HEK293T (cell line): Measurements from ENCODE around the gene C16orf74.

ENCODE experiments used
- CTCF ChIA-PET: fragments of 350-600 bp; formaldehyde crosslinking; extraction: SDS; loops from one replicate; lab custom pipeline; 2021; ENCODE audit warnings: antibody characterized with exemption, inconsistent platforms; lab: Yijun Ruan, JAX
- POLR2A ChIA-PET: fragments of 350-600 bp; formaldehyde crosslinking; extraction: SDS; loops from one replicate; lab custom pipeline; 2020; ENCODE audit warnings: antibody characterized with exemption, inconsistent platforms; lab: Yijun Ruan, JAX
- DNase-seq: peaks from one replicate; pipeline ENCODE4 v3.0.0; 2012; ENCODE audit warnings: mixed read lengths; ENCODE audit errors: extremely low spot score
- ARNT ChIP-seq: fragments of 450-650 bp; IDR thresholded peaks from 2 replicates; pipeline ENCODE4 v1.6.1; 2017; ENCODE audit warnings: mild to moderate bottlenecking
- BHLHE40 ChIP-seq: fragments of 450-650 bp; IDR thresholded peaks from 2 replicates; pipeline ENCODE4 v1.6.1; 2016; ENCODE audit warnings: mild to moderate bottlenecking, moderate library complexity, borderline replicate concordance
- CTBP1 ChIP-seq: fragments of 450-650 bp; IDR thresholded peaks from 2 replicates; pipeline ENCODE4 v1.6.1; 2016; ENCODE audit warnings: borderline replicate concordance
- ELF4 ChIP-seq: fragments of 450-650 bp; IDR thresholded peaks from 2 replicates; pipeline ENCODE4 v1.6.1; 2017; ENCODE audit warnings: antibody characterized with exemption
- FOXA1 ChIP-seq: fragments of 450-650 bp; IDR thresholded peaks from 2 replicates; pipeline ENCODE4 v1.6.1; 2016; ENCODE audit warnings: mild to moderate bottlenecking
- FOXK2 ChIP-seq: fragments of 450-650 bp; IDR thresholded peaks from 2 replicates; pipeline ENCODE4 v1.6.1; 2016; ENCODE audit warnings: mild to moderate bottlenecking
- FOXM1 ChIP-seq: fragments of 450-650 bp; IDR thresholded peaks from 2 replicates; pipeline ENCODE4 v1.6.1; 2017; ENCODE audit warnings: mild to moderate bottlenecking, borderline replicate concordance
- HDGF ChIP-seq: fragments of 450-650 bp; IDR thresholded peaks from 2 replicates; pipeline ENCODE4 v1.6.1; 2017; ENCODE audit warnings: antibody characterized with exemption, borderline replicate concordance
- L3MBTL2 ChIP-seq: fragments of 450-650 bp; conservative IDR thresholded peaks from 2 replicates; pipeline ENCODE4 v1.6.1; 2016; ENCODE audit warnings: mild to moderate bottlenecking
- LEF1 ChIP-seq: fragments of 450-650 bp; IDR thresholded peaks from 2 replicates; pipeline ENCODE4 v1.6.1; 2017; ENCODE audit warnings: mild to moderate bottlenecking, borderline replicate concordance
- NFRKB ChIP-seq: fragments of 450-650 bp; IDR thresholded peaks from 2 replicates; pipeline ENCODE4 v1.6.1; 2016; ENCODE audit warnings: mild to moderate bottlenecking, moderate library complexity
- PKNOX1 ChIP-seq: fragments of 450-650 bp; IDR thresholded peaks from 2 replicates; pipeline ENCODE4 v1.6.1; 2016
- SP1 ChIP-seq: fragments of 450-650 bp; IDR thresholded peaks from 2 replicates; pipeline ENCODE4 v1.6.1; 2017
- SUZ12 ChIP-seq: fragments of 450-650 bp; IDR thresholded peaks from 2 replicates; pipeline ENCODE4 v1.6.1; 2016; ENCODE audit warnings: mild to moderate bottlenecking
- TARDBP ChIP-seq: fragments of 450-650 bp; IDR thresholded peaks from 2 replicates; pipeline ENCODE4 v1.6.1; 2016
- ZNF384 ChIP-seq: fragments of 450-650 bp; IDR thresholded peaks from 2 replicates; pipeline ENCODE4 v1.6.1; 2016

C16orf74 gene

DNA sequence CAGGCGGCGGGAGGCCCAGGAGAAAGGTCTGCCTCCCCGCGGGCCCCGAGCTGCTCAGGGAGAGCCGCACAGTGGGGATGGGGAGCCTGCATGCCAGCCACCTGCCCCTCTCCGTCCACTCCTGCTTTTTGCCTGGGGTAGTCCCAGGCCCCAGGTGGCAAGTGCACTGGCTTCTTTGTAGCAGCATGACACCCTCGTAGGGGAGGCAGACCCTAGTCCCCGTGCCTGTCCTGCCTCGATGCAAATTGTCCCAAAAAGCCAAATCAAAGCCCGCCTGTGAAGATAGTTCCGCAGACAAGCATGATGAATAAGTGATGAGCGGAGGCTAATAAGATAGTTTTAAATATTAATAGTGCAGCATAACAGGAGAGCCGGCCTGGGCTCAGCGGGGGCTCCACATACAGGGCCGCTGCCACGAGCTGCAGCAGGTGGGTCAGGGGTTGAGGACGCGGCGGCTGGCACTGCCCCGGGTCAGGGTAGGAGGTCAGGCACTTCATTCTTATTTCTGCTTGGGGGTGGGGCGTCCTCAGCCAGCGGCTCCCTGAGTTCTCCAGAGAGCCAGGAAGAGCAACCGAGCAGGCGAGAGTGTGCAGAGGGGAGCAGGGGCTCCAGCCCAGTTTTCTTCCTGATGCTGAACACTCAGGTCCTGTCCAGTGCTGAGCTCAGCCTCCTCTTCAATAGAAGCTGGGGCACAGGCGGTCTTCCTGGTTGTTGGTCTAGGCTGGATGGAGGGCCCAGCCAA is 89.0 kb downstream of the C16orf74 start:
- no peak for TF ChIP-seq HDGF
- no peak for TF ChIP-seq SUZ12
- TF ChIP-seq L3MBTL2, result no peak
- no peak for TF ChIP-seq FOXA1
- TF ChIP-seq ZNF384, result no peak
- DNase-seq, result no peak
- ChIA-PET CTCF (no interaction called here), POLR2A (no interaction called here)

DNA sequence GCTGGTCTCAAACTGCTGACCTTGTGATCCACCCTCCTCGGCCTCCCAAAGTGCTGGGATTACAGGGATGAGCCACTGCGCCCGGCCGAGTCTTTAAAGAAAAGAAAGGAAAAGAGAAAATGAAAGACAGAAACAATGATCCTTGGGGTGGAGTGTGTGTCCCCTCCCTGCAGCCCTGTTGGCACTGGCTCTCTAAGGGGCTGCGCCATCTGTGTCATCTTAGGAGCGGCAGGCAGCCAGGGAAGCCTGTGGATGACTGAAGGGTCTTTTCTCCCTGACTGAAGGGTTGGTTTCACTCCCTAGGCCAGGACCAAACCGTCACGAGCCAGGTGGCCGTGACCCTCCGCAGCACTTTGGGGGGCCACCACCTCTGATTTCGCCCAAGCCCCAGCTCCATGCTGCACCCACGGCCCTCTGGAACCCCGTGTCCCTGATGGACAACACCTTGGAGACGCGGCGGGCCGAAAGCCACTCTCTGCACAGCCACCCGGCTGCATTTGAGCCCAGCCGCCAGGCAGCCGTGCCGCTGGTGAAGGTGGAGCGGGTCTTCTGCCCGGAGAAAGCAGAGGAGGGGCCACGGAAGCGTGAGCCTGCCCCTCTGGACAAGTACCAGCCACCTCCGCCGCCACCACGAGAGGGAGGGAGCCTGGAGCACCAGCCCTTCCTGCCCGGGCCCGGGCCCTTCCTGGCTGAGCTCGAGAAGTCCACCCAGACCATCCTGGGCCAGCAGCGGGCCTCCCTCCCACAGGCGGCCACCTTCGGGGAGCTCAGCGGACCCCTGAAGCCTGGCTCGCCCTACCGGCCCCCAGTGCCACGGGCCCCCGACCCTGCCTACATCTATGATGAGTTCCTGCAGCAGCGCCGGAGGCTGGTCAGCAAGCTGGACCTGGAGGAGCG is 89.8 kb downstream of the C16orf74 start:
- POLR2A ChIA-PET, result no interaction called here
- CTCF ChIA-PET, result no interaction called here
- no peak for DNase-seq
- TF ChIP-seq L3MBTL2, result no peak
- no peak for TF ChIP-seq FOXM1

DNA sequence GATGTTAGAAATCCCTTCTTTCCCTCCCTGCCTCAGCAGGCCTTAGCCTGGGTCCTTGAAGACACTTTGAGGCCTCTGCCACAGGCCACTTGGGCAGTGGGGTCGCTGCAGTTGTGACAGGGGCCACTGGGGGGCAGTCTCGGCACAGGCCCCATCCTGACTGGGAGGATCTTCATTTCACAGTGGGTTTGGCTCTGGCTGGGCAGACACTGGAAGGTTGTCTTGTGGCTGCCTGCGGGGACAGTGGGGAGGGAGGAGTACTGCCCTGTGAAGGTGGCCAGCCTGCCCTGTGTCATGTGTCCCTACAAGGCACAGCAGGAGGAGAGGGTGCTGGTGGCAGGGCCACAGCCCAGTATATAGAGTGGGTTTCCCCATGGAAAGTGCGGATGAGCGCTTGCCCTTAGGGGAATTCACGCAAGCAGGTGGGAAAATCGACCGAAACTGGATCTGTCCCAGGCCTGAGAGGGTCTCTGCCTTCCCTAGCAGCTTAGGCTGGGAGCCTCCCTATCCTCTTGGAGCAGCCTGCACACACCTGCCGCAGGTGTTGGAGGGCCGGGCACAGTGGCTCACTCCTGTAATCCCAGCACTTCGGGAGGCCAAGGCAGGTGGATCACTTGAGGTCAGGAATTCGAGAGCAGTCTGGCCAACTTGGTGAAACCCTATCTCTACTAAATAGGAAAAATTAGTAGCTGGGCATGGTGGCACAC is 90.9 kb downstream of the C16orf74 start:
- TF ChIP-seq ELF4 (no peak), LEF1 (no peak), PKNOX1 (no peak), ZNF384 (no peak), ARNT (no peak), HDGF (no peak), FOXM1 (no peak), SUZ12 (no peak), NFRKB (no peak), CTBP1 (no peak), SP1 (no peak), FOXA1 (no peak), BHLHE40 (no peak), L3MBTL2 (no peak), FOXK2 (no peak), TARDBP (no peak)
- DNase-seq, result peak; percentile 82
- POLR2A ChIA-PET, result no interaction called here
- CTCF ChIA-PET, result interaction anchor here (0.6 to 1.0 kb wide), 3 partner anchors 8 to 106 kb away, joined by 3 to 4 read pairs (median 4); no protein-coding TSS in a partner anchor

GRCh38 chr16:85659336-85659735 is 91.6 kb downstream of the C16orf74 start:
- DNase-seq, result no peak
- ChIA-PET POLR2A (no interaction called here), CTCF (interaction anchor here (0.6 to 1.0 kb wide), 3 partner anchors 9 to 107 kb away, joined by 3 to 4 read pairs (median 4); no protein-coding TSS in a partner anchor)
- TF ChIP-seq ARNT (no peak), ZNF384 (no peak), HDGF (no peak), FOXK2 (no peak), FOXM1 (no peak), PKNOX1 (no peak), BHLHE40 (no peak), L3MBTL2 (no peak), TARDBP (no peak), FOXA1 (no peak), SUZ12 (no peak)

- ChIA-PET POLR2A (no interaction called here), CTCF (interaction anchor here (0.6 to 1.0 kb wide), 2 partner anchors 9 to 107 kb away, joined by 3 to 4 read pairs; no protein-coding TSS in a partner anchor)
- no peak for DNase-seq
- TF ChIP-seq CTBP1 (no peak), ARNT (no peak), ZNF384 (no peak), TARDBP (no peak), HDGF (no peak), NFRKB (no peak)
Measured at GRCh38 chr16:85658504-85659326, 92.2 kb downstream of the C16orf74 start.

- CTCF ChIA-PET, result no interaction called here
- POLR2A ChIA-PET, result no interaction called here
Measured at GRCh38 chr16:85657996-85658395, 92.9 kb downstream of the C16orf74 start.

More at GRCh38 chr16:85657996-85658395, 92.9 kb downstream of the C16orf74 start:
- TF ChIP-seq ZNF384 (no peak), FOXM1 (no peak), SP1 (no peak), HDGF (no peak)
- DNase-seq, result no peak
